Upper lobe of left lung (tissue), 6 donors: ENCODE results near the gene INO80C. TPM values are rescaled to one million over a fixed set of nuclear protein-coding genes. Genes with fewer than 3 reads are reported as not detected.

ENCODE experiments used
- ATAC-seq, 2 donors: fragments of 200-7000 bp; cut with Tn5 transposase; one replicate each; pipeline ENCODE4 v1.9.1; 2022; ENCODE audit warnings: mild to moderate bottlenecking in 2 of 2, moderate library complexity in 2 of 2; ENCODE audit not compliant: low FRiP score in 2 of 2
- DNase-seq, 2 donors: peaks; one replicate each; pipeline ENCODE4 v3.0.0-alpha.2; 2019 to 2020
- H3K27ac ChIP-seq, 4 donors: fragments of 200-600 bp; sonication (generic); one replicate each; pipeline ENCODE4 v1.5.1; 2016 to 2019
- H3K27me3 ChIP-seq, 4 donors: fragments of 200-600 bp; sonication (generic); one replicate each; pipeline ENCODE4 v1.5.1; 2017 to 2019
- H3K36me3 ChIP-seq, 4 donors: fragments of 200-600 bp; sonication (generic); one replicate each; pipeline ENCODE4 v1.5.1; 2016 to 2019
- H3K4me1 ChIP-seq, 4 donors: fragments of 200-600 bp; sonication (generic); one replicate each; pipeline ENCODE4 v1.5.1; 2018 to 2019
- H3K4me3 ChIP-seq, 4 donors: fragments of 200-600 bp; sonication (generic); one replicate each; pipeline ENCODE4 v1.5.1; 2017 to 2019; ENCODE audit warnings: mild to moderate bottlenecking in 2 of 4, moderate library complexity in 1 of 4
- H3K9me3 ChIP-seq, 4 donors: fragments of 200-600 bp; sonication (generic); one replicate each; pipeline ENCODE4 v1.5.1; 2018 to 2019
- EP300 ChIP-seq, 4 donors: sonication (generic); formaldehyde crosslinking; IDR thresholded peaks; one replicate each; pipeline ENCODE4 v1.5.1; 2017; ENCODE audit warnings: antibody characterized with exemption in 4 of 4, control low read depth in 2 of 4
- POLR2A ChIP-seq, 4 donors: fragments of 450-650 bp; IDR thresholded peaks; one replicate each; pipeline ENCODE4 v1.5.1; 2016 to 2017; ENCODE audit warnings: antibody characterized with exemption in 4 of 4, mild to moderate bottlenecking in 2 of 4
- POLR2AphosphoS5 ChIP-seq, 2 donors: sonication (generic); formaldehyde crosslinking; IDR thresholded peaks; one replicate each; pipeline ENCODE4 v1.5.1; 2017; ENCODE audit warnings: antibody characterized with exemption in 2 of 2
- WGBS, 2 donors: methylation state at CpG; one replicate each; pipeline ENCODE4 v1.1.5; 2017 to 2018; 5-methylcytosine and 5-hydroxymethylcytosine counted together
- total RNA-seq, 6 donors: library from RNA; depleted of rRNA in 4 of 6; stranded (reverse); fragments of >200 nt in 4 of 6; gene quantifications; one replicate each; pipeline versions ENCODE4 v1.1.0 to v1.2.1, GENCODE V29; 2016 to 2021
- TF ChIP-seq, protein P1 (sequence below), 6 experiments: fragments of 450-650 bp in 4 of 6; fragments of 200-600 bp in 2 of 6; sonication (generic) in 2 of 6; IDR thresholded peaks; one replicate each; pipeline ENCODE4 v1.5.1; 2016 to 2019; ENCODE audit warnings: antibody characterized with exemption in 6 of 6
- donor health status: DM: no; HTN: no; CAD: no; lungs with moderate emphysema.
- donor health status: DM: no; HTN: yes; CAD: no; lungs with severe emphysema.

Gene INO80C
- total RNA-seq, 6 donors from 2014 or later = 8.7 to 87.0 (median 19.6) TPM

DNA sequence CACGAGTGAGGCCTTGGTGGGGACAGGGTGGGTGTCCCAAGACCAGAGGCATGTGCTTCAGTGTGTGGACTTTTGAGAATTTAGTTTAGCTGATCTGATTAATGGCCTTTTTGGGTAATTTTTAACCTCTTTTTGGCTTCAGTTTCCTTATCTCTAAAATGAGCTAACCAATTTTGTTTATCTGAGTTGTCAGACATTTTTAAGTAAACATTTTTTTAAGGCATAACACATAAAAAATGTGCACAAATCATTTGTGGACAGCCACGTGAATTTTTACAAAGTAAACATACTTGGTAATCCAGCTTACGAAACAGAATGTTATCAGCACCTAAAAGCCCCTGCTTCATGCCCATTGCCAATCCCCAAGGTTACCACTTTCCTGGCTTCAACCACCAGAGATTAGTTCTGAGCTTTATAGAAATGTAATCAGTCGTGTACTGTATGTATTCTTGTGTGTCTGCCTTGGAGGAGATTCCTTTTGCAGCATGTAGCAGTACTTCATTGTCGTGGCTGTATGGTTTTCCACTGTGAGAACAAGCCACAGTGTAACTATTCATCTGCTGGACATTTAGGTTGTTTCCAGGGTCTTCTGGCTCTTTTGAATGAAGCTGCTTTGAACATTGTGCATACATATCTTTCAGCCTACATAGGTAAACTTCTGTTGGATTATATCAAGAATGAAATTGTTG is 8.4 kb upstream of the INO80C start:
- no peaks in the 10 kb centered on the region for H3K27me3 ChIP-seq
- DNase-seq = no peak
- ATAC-seq = no peak
- 36 to 38% methylated on average over 5 of the region's 5 CpGs for WGBS, 2 donors
- no peaks in the 10 kb centered on the region for H3K9me3 ChIP-seq
- H3K4me3 ChIP-seq = no peak overlapping the region
- no peak overlapping the region for H3K27ac ChIP-seq
- no peak for TF ChIP-seq EP300 (IDR thresholded peaks at IDR 0.05)
- TF ChIP-seq POLR2AphosphoS5 (IDR thresholded peaks at IDR 0.05) = no peak
- TF ChIP-seq, protein P1, sequence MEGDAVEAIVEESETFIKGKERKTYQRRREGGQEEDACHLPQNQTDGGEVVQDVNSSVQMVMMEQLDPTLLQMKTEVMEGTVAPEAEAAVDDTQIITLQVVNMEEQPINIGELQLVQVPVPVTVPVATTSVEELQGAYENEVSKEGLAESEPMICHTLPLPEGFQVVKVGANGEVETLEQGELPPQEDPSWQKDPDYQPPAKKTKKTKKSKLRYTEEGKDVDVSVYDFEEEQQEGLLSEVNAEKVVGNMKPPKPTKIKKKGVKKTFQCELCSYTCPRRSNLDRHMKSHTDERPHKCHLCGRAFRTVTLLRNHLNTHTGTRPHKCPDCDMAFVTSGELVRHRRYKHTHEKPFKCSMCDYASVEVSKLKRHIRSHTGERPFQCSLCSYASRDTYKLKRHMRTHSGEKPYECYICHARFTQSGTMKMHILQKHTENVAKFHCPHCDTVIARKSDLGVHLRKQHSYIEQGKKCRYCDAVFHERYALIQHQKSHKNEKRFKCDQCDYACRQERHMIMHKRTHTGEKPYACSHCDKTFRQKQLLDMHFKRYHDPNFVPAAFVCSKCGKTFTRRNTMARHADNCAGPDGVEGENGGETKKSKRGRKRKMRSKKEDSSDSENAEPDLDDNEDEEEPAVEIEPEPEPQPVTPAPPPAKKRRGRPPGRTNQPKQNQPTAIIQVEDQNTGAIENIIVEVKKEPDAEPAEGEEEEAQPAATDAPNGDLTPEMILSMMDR (IDR thresholded peaks at IDR 0.05) = no peak
- no peak for TF ChIP-seq POLR2A (IDR thresholded peaks at IDR 0.05)
- no peaks in the 10 kb centered on the region for H3K36me3 ChIP-seq
- H3K4me1 ChIP-seq = peaks cover 0 to 3% (median 1%) of the 10 kb centered on the region in 4 donors

DNA sequence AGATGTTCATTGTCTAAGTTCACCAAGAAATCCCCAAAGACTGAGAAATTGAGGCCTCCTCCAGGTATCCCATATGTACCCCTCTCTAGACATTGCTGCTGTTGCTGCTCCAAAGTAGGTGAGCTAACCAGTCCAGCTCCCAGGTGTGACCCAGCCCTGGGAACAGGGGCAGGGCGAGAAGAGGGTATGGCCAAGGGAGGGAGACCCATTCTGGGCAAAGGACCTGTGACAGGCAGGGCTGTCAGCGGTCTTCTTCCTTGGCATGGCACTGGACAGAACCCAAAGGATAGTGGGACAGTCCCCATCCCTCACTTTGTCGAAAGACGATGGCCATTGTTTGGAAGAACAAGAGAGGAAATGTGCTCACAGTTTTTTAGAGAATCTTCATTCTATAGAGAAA is 7.2 kb upstream of the INO80C start:
- 90 to 92% methylated on average over 4 of the region's 4 CpGs for WGBS, 2 donors
- ATAC-seq (no peak), DNase-seq (no peak)
- Histone ChIP-seq H3K36me3 (no peaks in the 10 kb centered on the region), H3K27me3 (no peaks in the 10 kb centered on the region), H3K4me1 (peaks cover 0 to 3% (median 1%) of the 10 kb centered on the region in 4 donors), H3K9me3 (no peaks in the 10 kb centered on the region), H3K27ac (no peak overlapping the region), H3K4me3 (no peak overlapping the region)
- TF ChIP-seq POLR2A (IDR thresholded peaks at IDR 0.05) (no peak), EP300 (IDR thresholded peaks at IDR 0.05) (no peak), POLR2AphosphoS5 (IDR thresholded peaks at IDR 0.05) (no peak)
- TF ChIP-seq, protein P1 (IDR thresholded peaks at IDR 0.05) = no peak

DNA sequence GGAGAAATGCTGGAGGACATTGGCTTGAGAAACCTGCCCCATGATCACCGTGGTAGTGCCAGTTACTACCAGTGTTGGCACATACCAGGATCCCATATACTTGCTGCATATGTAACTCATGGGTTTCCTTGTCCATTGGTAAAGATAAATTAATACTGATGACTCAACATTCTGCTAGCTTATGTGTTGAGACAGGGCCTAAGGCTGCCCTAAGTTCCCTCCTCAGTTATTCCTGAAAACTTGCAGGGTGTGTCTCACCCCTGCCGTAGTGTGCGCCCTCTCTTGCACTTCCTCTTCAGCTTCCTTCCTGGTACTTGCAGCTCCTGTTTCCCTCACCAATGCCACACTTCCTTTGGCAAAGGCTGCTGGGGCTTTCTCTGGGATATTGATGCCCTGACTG is 4.3 kb upstream of the INO80C start:
- DNase-seq (peak in 1 of 2 donors; percentile 36), ATAC-seq (no peak)
- peak; percentile 4 to 13 for TF ChIP-seq POLR2AphosphoS5 (IDR thresholded peaks at IDR 0.05)
- no peak for TF ChIP-seq POLR2A (IDR thresholded peaks at IDR 0.05)
- Histone ChIP-seq H3K36me3 (no peaks in the 10 kb centered on the region), H3K4me3 (no peak overlapping the region), H3K4me1 (peaks cover 3 to 10% (median 7%) of the 10 kb centered on the region in 4 donors), H3K27me3 (peaks cover 0 to 2% (median 0%) of the 10 kb centered on the region in 4 donors), H3K9me3 (no peaks in the 10 kb centered on the region), H3K27ac (no peak overlapping the region)
- WGBS, 2 donors = 49 to 61% methylated on average over 3 of the region's 3 CpGs

DNA sequence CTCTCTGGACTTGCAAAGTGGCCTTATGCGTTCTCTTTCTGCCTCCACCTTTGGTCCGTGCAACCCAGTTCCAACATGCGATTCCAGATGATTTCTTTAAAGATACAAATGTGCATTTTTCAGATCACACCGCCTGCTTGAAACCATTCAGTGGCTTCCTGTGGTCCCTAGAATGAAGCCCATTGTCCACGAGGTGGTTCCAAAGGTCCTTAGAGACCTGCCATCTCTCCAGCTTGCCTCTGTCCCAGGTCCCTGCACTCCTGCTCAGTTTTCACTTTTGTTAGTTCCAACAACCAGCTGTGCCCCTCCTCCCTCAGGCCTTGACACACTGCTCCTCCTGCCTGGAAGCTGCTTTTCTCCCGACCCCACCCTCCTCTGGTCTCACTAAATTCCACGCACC is 3.6 kb upstream of the INO80C start:
- H3K36me3 ChIP-seq = no peaks in the 10 kb centered on the region
- peaks cover 0 to 2% (median 0%) of the 10 kb centered on the region in 4 donors for H3K27me3 ChIP-seq
- H3K4me1 ChIP-seq = peaks cover 9 to 17% (median 13%) of the 10 kb centered on the region in 4 donors
- H3K27ac ChIP-seq = no peak overlapping the region
- TF ChIP-seq POLR2A (IDR thresholded peaks at IDR 0.05) (no peak), EP300 (IDR thresholded peaks at IDR 0.05) (no peak), POLR2AphosphoS5 (IDR thresholded peaks at IDR 0.05) (no peak)
- TF ChIP-seq, protein P1 (IDR thresholded peaks at IDR 0.05) = no peak
- H3K4me3 ChIP-seq = no peak overlapping the region
- DNase-seq (no peak), ATAC-seq (no peak)
- H3K9me3 ChIP-seq = no peaks in the 10 kb centered on the region
- 87 to 93% methylated on average over 7 of the region's 7 CpGs for WGBS, 2 donors

DNA sequence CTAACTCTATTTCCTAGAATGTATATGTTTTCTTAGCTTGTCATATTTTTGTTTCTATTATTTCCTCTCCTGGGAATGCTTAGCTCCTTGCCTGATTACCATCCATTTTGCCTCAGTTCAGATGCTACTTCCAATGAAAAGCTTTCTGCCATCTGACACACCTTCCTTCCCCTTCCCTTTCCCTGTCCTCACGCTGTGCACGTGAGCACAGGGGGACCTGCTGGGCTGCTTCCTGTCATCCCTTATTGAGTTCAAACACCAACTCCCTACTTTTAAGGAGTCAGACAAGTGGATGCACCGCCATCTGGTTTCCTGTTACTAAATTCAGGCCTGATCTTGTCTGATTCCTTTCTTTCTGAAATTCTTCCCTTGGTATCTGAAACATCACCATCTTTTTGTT is 2.4 kb upstream of the INO80C start:
- 28 to 50% methylated on average over 3 of the region's 3 CpGs for WGBS, 2 donors
- Histone ChIP-seq H3K36me3 (no peaks in the 10 kb centered on the region), H3K27me3 (peaks cover 0 to 2% (median 0%) of the 10 kb centered on the region in 4 donors), H3K4me1 (peaks cover 15 to 24% (median 20%) of the 10 kb centered on the region in 4 donors), H3K4me3 (no peak overlapping the region), H3K9me3 (no peaks in the 10 kb centered on the region), H3K27ac (no peak overlapping the region)
- TF ChIP-seq POLR2A (IDR thresholded peaks at IDR 0.05) = no peak
- TF ChIP-seq, protein P1 (IDR thresholded peaks at IDR 0.05) = no peak
- TF ChIP-seq EP300 (IDR thresholded peaks at IDR 0.05) = no peak
- TF ChIP-seq POLR2AphosphoS5 (IDR thresholded peaks at IDR 0.05) = no peak
- DNase-seq = no peak
- no peak for ATAC-seq
